ENCODE measurements around the gene RAMP2. TPM values are rescaled to one million over a fixed set of nuclear protein-coding genes. Genes with fewer than 3 reads are reported as not detected.

RAMP2 gene
- total RNA-seq, 4 donors from 2014 or later = 66.9 to 160 (median 128) TPM

- TF ChIP-seq, protein P1, sequence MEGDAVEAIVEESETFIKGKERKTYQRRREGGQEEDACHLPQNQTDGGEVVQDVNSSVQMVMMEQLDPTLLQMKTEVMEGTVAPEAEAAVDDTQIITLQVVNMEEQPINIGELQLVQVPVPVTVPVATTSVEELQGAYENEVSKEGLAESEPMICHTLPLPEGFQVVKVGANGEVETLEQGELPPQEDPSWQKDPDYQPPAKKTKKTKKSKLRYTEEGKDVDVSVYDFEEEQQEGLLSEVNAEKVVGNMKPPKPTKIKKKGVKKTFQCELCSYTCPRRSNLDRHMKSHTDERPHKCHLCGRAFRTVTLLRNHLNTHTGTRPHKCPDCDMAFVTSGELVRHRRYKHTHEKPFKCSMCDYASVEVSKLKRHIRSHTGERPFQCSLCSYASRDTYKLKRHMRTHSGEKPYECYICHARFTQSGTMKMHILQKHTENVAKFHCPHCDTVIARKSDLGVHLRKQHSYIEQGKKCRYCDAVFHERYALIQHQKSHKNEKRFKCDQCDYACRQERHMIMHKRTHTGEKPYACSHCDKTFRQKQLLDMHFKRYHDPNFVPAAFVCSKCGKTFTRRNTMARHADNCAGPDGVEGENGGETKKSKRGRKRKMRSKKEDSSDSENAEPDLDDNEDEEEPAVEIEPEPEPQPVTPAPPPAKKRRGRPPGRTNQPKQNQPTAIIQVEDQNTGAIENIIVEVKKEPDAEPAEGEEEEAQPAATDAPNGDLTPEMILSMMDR (IDR thresholded peaks at IDR 0.05; ENCODE audit: low read depth) = no peak
Observed at GRCh38 chr17:42744283-42744805, 16.7 kb upstream of the RAMP2 start.

DNA sequence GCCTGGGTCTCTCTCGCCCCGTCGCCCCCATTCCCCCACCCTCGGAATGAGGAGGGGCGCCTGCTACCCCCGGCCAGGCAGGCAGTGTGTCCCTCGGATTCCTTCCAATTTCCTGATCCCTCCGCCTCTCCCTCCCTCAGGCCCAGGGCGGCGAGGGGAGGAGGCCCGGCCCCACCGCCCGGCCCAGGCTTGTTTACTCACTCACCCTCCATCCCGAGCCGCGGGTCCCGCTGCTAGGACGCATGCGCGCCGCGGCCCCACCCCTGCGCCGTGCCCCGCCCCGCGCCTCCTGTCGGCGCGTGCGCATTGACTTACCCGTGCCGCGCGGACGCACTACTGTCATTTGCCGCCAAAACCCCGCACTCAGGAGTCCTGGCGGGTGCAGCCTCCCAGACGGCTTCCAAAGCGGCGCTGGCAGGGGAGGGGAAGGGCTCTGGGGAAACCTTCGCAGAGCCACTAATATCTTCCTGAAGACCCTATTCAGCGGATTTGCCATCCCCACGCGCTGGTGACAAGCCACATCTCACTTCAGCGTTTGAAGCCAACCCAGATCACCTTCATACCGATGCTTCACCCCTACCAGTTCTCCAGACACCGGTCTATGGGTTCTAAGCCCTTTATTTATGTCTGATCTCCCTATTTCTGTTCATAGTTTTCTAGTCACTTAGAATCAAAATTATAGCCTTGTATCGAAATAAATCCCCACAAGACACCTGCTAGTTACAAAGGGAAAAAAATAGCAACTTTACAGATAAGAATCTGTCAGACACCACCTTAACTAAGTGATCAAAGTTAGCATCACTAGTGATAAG lies 16.0 kb upstream of the RAMP2 start, which contains the start of gene EZH1:
TSS of gene EZH1 (minus strand) at position 235 of the 812 bp plus-strand sequence. CDS start 16,099 bp downstream, outside the sequence.
- TF ChIP-seq, protein P1 (IDR thresholded peaks at IDR 0.05; ENCODE audit: low read depth) = no peak

DNA sequence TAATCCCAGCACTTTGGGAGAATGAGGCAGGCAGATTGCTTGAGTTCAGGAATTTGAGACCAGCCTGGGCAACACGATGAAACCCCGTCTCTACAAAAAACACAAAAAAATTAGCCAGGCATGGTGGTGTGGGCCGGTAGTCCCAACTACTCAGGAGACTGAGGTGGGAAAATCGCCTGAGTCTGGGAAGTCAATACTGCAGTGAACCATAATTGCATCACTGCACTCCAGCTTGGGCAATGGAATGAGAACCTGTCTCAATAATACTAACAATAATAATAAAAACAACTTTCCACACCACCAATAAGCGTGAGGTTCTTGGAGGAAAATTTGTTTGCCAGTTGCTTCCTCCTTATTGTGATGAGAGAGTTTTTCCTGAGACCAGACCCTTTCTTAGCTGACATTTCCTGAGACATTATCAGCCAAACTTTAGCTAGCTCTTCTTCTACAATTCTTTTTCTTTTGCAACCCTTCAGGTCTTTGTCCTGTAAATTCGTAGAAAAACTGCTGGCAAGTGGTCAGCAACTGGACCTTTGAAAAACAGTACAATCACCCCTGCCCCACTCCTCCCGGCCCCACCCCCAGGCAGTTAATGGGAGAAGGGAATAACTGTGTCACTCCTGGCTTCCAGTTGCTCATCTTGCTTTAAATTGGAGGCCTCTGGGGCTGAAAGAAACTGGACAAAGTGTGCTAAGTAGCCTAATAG lies 12.7 kb upstream of the RAMP2 start:
- TF ChIP-seq, protein P1 (IDR thresholded peaks at IDR 0.05; ENCODE audit: low read depth) = no peak

DNA sequence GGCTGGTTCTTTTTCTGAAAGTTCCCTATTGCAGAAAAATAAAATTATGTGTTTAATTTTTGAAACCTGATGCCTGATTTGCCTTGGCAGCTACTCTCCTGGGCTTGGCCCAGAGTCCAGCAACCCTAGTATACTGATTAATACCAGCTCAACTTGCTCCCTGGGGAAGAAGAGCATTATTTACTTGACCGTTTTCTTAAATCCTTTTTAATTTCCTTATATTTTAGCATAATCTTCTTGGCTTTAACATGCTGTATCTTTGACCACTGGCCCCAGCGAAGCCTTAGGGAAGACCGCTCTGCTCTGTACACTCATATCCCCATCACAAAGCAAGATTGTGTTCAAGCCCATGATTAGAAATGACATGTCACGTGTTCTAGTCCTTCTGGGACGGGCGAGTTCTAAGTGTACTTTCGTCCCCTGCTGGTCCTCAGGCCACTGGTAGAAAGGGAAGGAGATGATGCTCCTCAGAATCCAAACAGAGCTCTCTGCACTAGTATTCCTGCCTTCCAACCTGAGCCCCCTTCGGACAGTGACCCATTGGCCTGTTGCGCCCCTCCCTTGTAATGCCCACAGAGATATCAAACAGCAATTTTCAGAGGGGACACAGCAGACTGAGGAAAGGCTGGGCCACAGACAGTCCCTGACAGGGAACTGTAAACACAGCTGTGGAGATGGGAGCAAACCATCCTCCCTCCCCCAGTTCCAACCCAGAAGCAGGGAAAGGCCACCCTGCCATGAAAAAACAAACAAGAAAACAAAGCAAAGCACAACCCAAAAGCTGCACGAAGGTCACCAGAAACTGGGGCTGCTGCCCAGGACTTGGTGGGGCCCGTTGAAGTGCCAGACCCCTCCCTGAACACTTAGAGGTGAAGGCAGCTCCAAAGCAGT lies 11.9 kb upstream of the RAMP2 start:
- TF ChIP-seq, protein P1 (IDR thresholded peaks at IDR 0.05; ENCODE audit: low read depth) = no peak

DNA sequence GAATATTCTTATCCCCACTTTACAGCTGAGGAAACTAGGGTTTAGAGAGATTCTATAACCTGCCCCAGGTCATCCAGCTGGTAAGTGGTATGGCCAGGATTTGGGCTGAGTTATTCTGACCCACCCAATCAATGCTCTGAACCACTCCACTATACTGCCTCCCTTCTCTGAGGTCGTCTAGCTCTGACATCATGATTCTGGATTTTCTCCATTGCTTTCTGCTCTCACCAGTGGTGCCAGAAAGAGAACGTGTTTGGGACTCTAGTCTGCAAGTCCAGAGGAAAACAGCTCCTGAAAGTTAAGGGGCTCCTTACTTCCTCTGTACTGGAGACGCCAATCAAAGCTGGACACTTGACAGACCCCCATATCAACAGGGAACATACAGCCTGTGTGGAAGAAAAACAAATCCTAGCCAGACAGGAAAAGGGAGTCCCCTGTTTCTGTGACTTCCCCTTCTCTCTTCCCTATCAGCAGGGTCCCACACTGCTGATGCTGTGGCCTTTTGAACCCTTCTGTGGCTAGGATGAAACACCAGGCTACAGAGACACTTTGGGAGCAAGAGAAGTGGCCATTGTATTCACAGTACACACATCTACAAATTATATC lies 10.2 kb upstream of the RAMP2 start:
- TF ChIP-seq, protein P1 (IDR thresholded peaks at IDR 0.05; ENCODE audit: low read depth) = no peak

- TF ChIP-seq, protein P1 (IDR thresholded peaks at IDR 0.05; ENCODE audit: low read depth) = no peak
Observed at GRCh38 chr17:42751628-42752027, 9.4 kb upstream of the RAMP2 start.
